ENCODE data around the gene SETX.

The SETX gene

GRCh38 chr9:132242621-132243155 is 112.1 kb downstream of the SETX start:
- DNase-seq (ENCODE audit: extremely low read depth in 1 of 2, low read depth in 1 of 2), result no peak

- no peak for DNase-seq (ENCODE audit: extremely low read depth in 1 of 2, low read depth in 1 of 2)
These were observed 112.8 kb downstream of the SETX start for GRCh38 chr9:132241840-132242620.

- DNase-seq (ENCODE audit: extremely low read depth in 1 of 2, low read depth in 1 of 2), result no peak
These were observed 113.3 kb downstream of the SETX start for GRCh38 chr9:132241483-132241839.

- DNase-seq (ENCODE audit: extremely low read depth in 1 of 2, low read depth in 1 of 2), result peak; percentile 97 to 99
These were observed 113.8 kb downstream of the SETX start for GRCh38 chr9:132240841-132241482.

- no peak for DNase-seq (ENCODE audit: extremely low read depth in 1 of 2, low read depth in 1 of 2)
These were observed 114.6 kb downstream of the SETX start for GRCh38 chr9:132239999-132240840.

GRCh38 chr9:132239518-132239917 is 115.3 kb downstream of the SETX start:
- DNase-seq (ENCODE audit: extremely low read depth in 1 of 2, low read depth in 1 of 2), result no peak

GRCh38 chr9:132238992-132239391 is 115.8 kb downstream of the SETX start:
- DNase-seq (ENCODE audit: extremely low read depth in 1 of 2, low read depth in 1 of 2), result no peak

GRCh38 chr9:132238026-132238972 is 116.5 kb downstream of the SETX start:
- DNase-seq (ENCODE audit: extremely low read depth in 1 of 2, low read depth in 1 of 2), result no peak

GRCh38 chr9:132237481-132237880 is 117.3 kb downstream of the SETX start:
- no peak for DNase-seq (ENCODE audit: extremely low read depth in 1 of 2, low read depth in 1 of 2)

GRCh38 chr9:132236662-132237311 is 118.0 kb downstream of the SETX start:
- DNase-seq (ENCODE audit: extremely low read depth in 1 of 2, low read depth in 1 of 2), result no peak

- peak; percentile 50 to 60 for DNase-seq (ENCODE audit: extremely low read depth in 1 of 2, low read depth in 1 of 2)
These were observed 118.7 kb downstream of the SETX start for GRCh38 chr9:132235894-132236661.

GRCh38 chr9:132235125-132235524 is 119.7 kb downstream of the SETX start:
- DNase-seq (ENCODE audit: extremely low read depth in 1 of 2, low read depth in 1 of 2), result no peak

- no peak for DNase-seq (ENCODE audit: extremely low read depth in 1 of 2, low read depth in 1 of 2)
These were observed 120.3 kb downstream of the SETX start for GRCh38 chr9:132234535-132234934.

- DNase-seq (ENCODE audit: extremely low read depth in 1 of 2, low read depth in 1 of 2), result no peak
These were observed 121.6 kb downstream of the SETX start for GRCh38 chr9:132233138-132233537.

GRCh38 chr9:132232522-132232921 is 122.3 kb downstream of the SETX start:
- no peak for DNase-seq (ENCODE audit: extremely low read depth in 1 of 2, low read depth in 1 of 2)

GRCh38 chr9:132231019-132231701 is 123.6 kb downstream of the SETX start:
- DNase-seq (ENCODE audit: extremely low read depth in 1 of 2, low read depth in 1 of 2), result no peak

GRCh38 chr9:132230605-132231004 is 124.2 kb downstream of the SETX start:
- no peak for DNase-seq (ENCODE audit: extremely low read depth in 1 of 2, low read depth in 1 of 2)

GRCh38 chr9:132228062-132228461 is 126.7 kb downstream of the SETX start:
- no peak for DNase-seq (ENCODE audit: extremely low read depth in 1 of 2, low read depth in 1 of 2)

Measured in stimulated activated CD8-positive, alpha-beta memory T cell treated with anti-CD3 and anti-CD28 coated beads, Interleukin-7, amount 100 ng/mL, for 48 hours (primary cell).